GM12878 (cell line): ENCODE results near the gene CTSS. TPM values are rescaled to one million over a fixed set of nuclear protein-coding genes. Genes with fewer than 3 reads are reported as not detected.

Source experiments
- ATAC-seq: fragments of 200-7000 bp; cut with Tn5 transposase; 3 replicates; pipeline ENCODE4 v1.9.1; 2020; ENCODE audit warnings: mild to moderate bottlenecking, moderate library complexity
- BruUV-seq: library from RNA; stranded (reverse); fragments of 400-500 nt; replicated peaks from 2 replicates; lab custom pipeline; 2021; lab: Mats Ljungman, UMichigan
- CTCF ChIA-PET: fragments of 300-600 bp; sonication (Branson Sonifier 250); formaldehyde crosslinking; extraction: SDS; loops from one replicate; lab custom pipeline; 2021; ENCODE audit warnings: inconsistent platforms; lab: Yijun Ruan, JAX
- POLR2A ChIA-PET: fragments of 350-600 bp; formaldehyde crosslinking; extraction: SDS; loops from one replicate; lab custom pipeline; 2021; ENCODE audit warnings: inconsistent platforms; lab: Charles Lee
- RAD21 ChIA-PET: fragments of 300-600 bp; sonication (Branson Sonifier 250); formaldehyde crosslinking; loops from one replicate; lab custom pipeline; 2023; ENCODE audit warnings: antibody characterized with exemption; ENCODE audit not compliant: unreplicated experiment; lab: Charles Lee
- SMC1A ChIA-PET: fragments of 300-600 bp; sonication (Branson Sonifier 250); formaldehyde crosslinking; loops from one replicate; lab custom pipeline; 2023; ENCODE audit not compliant: unreplicated experiment, uncharacterized antibody; lab: Charles Lee
- DNase-seq: peaks from one replicate; pipeline ENCODE4 v3.0.0-alpha.2; 2011; ENCODE audit warnings: low read depth, low spot score
- FAIRE-seq: peaks from 3 replicates; lab custom pipeline; 2011; peaks lifted over from hg19 to GRCh38; lab: Jason Lieb, UNC
- H2AFZ ChIP-seq: 2 replicates; pipeline ENCODE4 v1.6.0; 2011; ENCODE audit warnings: low read depth, low read length, control low read depth; ENCODE audit not compliant: control insufficient read depth
- H3K27ac ChIP-seq: 2 replicates; pipeline ENCODE4 v1.5.1; 2011; ENCODE audit warnings: control low read depth; ENCODE audit not compliant: control insufficient read depth, insufficient read depth
- H3K27me3 ChIP-seq, 2 experiments: replicated peaks in 1 of 2; 2 replicates each; pipeline versions ENCODE4 v1.6.0 to v1.6.1; 2011; ENCODE audit warnings: low read length in 1 of 2; ENCODE audit not compliant: control insufficient read depth in 2 of 2, insufficient read depth in 2 of 2
- H3K36me3 ChIP-seq, 2 experiments: 2 replicates each; pipeline ENCODE4 v1.5.1; 2011; ENCODE audit warnings: low read length in 1 of 2; ENCODE audit not compliant: control insufficient read depth in 2 of 2, insufficient read depth in 2 of 2
- H3K4me1 ChIP-seq: 2 replicates; pipeline ENCODE4 v1.6.1; 2011; ENCODE audit warnings: mild to moderate bottlenecking, low read length, moderate library complexity, mixed read lengths; ENCODE audit not compliant: control insufficient read depth, insufficient read depth
- H3K4me2 ChIP-seq: 2 replicates; pipeline ENCODE4 v1.6.0; 2011; ENCODE audit warnings: control low read depth; ENCODE audit not compliant: control insufficient read depth, insufficient read depth
- H3K4me3 ChIP-seq: fragments of 200-600 bp; sonication (generic); 2 replicates; pipeline ENCODE4 v1.5.1; 2016
- H3K79me2 ChIP-seq: 2 replicates; pipeline ENCODE4 v1.6.0; 2011; ENCODE audit warnings: low read length; ENCODE audit not compliant: control insufficient read depth, insufficient read depth
- H3K9ac ChIP-seq: 2 replicates; pipeline ENCODE4 v1.8.0; 2011; ENCODE audit warnings: low read length, control low read depth, mixed read lengths; ENCODE audit not compliant: control insufficient read depth, insufficient read depth
- H3K9me3 ChIP-seq: replicated peaks from 3 replicates; pipeline ENCODE4 v1.5.1; 2011; ENCODE audit warnings: mild to moderate bottlenecking, low read length; ENCODE audit not compliant: control insufficient read depth, insufficient read depth
- H4K20me1 ChIP-seq: 2 replicates; pipeline ENCODE4 v1.6.0; 2011; ENCODE audit not compliant: control insufficient read depth, insufficient read depth
- CHD2 ChIP-seq: IDR thresholded peaks from 2 replicates; pipeline ENCODE4 v1.6.1; 2011; ENCODE audit warnings: low read depth, low read length, improper control_type of control experiment, borderline replicate concordance
- HCFC1 ChIP-seq: fragments of 150-350 bp; IDR thresholded peaks from 2 replicates; pipeline ENCODE4 v1.6.1; 2014; ENCODE audit warnings: low read length
- HDAC6 ChIP-seq: fragments of 200-600 bp; sonication (generic); IDR thresholded peaks from one replicate; pipeline ENCODE4 v1.8.0; 2017; ENCODE audit warnings: antibody characterized with exemption; ENCODE audit not compliant: unreplicated experiment
- RELB ChIP-seq: fragments of 450-650 bp; IDR thresholded peaks from 2 replicates; pipeline ENCODE4 v1.6.1; 2017; ENCODE audit warnings: low read depth, mild to moderate bottlenecking, moderate library complexity
- SMAD5 ChIP-seq: IDR thresholded peaks from 2 replicates; pipeline ENCODE4 v1.6.1; 2016; ENCODE audit warnings: antibody characterized with exemption, low read depth
- SRF ChIP-seq, 2 experiments: IDR thresholded peaks; 2 replicates each; pipeline ENCODE4 v1.6.1; 2011; ENCODE audit warnings: low read depth in 2 of 2, low read length in 2 of 2, mild to moderate bottlenecking in 1 of 2, moderate library complexity in 1 of 2
- TCF12 ChIP-seq: IDR thresholded peaks from 2 replicates; pipeline ENCODE4 v1.6.1; 2011; ENCODE audit warnings: low read depth, mild to moderate bottlenecking, low read length
- WRNIP1 ChIP-seq: IDR thresholded peaks from 2 replicates; pipeline ENCODE4 v1.6.1; 2011; ENCODE audit warnings: low read depth, low read length, improper control_type of control experiment, borderline replicate concordance
- WGBS: methylation state at CpG from one replicate; pipeline ENCODE4 v1.1.6; 2016; ENCODE audit warnings: low lambda C conversion rate; ENCODE audit not compliant: insufficient replicate concordance, insufficient coverage; ENCODE audit errors: missing lambda C conversion rate; 5-methylcytosine and 5-hydroxymethylcytosine counted together
- in situ Hi-C: fragments of 300-500 bp; cut with MboI; formaldehyde crosslinking; loops from 9 replicates; pipeline ENCODE4 v1.14.3; 2018; ENCODE audit warnings: mixed read lengths
- intact Hi-C: fragments of 100-400 bp; cut with micrococcal nuclease; formaldehyde crosslinking; loops from one replicate; pipeline ENCODE4 v1.14.2; 2022; ENCODE audit not compliant: unreplicated experiment
- polyA plus RNA-seq, 11 experiments: library from polyadenylated mRNA; depleted of rRNA in 4 of 11; unstranded in 6 of 11; stranded (reverse) in 5 of 11; fragments of >200 nt; fragmentation: Nextera tagmentation in 4 of 11; fragmentation: Illumina TruSeq in 1 of 11; extraction: Ambion mirVana in 4 of 11; extraction: Trizol in 1 of 11; gene quantifications; 1 replicate in 1 of 11; 2 replicates in 10 of 11; pipeline versions ENCODE4 v1.2.1 to v1.2.3, GENCODE V29; 2011 to 2016; ENCODE audit warnings: inconsistent platforms in 2 of 11, missing spikeins in 2 of 11, low read depth in 1 of 11
- total RNA-seq, 4 experiments: library from RNA; depleted of rRNA in 3 of 4; stranded (reverse); fragments of >200 nt in 3 of 4; fragmentation: Illumina TruSeq in 1 of 4; extraction: Trizol in 1 of 4; gene quantifications; 2 replicates each; pipeline versions ENCODE4 v1.2.1 to v1.2.3, GENCODE V29; 2013 to 2021

The CTSS gene
- total and polyA plus RNA-seq, 10 of the 15 experiments (the other 5 are each of a cell fraction or from before 2014, with no cell fraction given): 32.8 to 174 (median 60.9) TPM

- TF ChIP-seq SMAD5: no peak
Measured at GRCh38 chr1:150799089-150799488, 33.5 kb upstream of the CTSS start (continued).

- Histone ChIP-seq H3K27ac (no peak overlapping the region), H3K9ac (no peak overlapping the region), H3K79me2 (no peaks in the 10 kb centered on the region), H3K4me1 (no peaks in the 10 kb centered on the region), H3K27me3 (no peaks in the 10 kb centered on the region), H4K20me1 (no peaks in the 10 kb centered on the region), H3K9me3 (no peaks in the 10 kb centered on the region), H3K36me3 (0 out of 4 replicates have a peak, but pooled peaks cover 0 to 2% of the 10 kb centered on the region in 2 experiments), H3K4me3 (no peak overlapping the region), H2AFZ (no peak overlapping the region), H3K4me2 (no peak overlapping the region)
- BruUV-seq: no TSS peak
- ChIA-PET RAD21 (no interaction called here), SMC1A (interaction anchor here (1.0 kb wide), 1 partner anchor 10 kb away, joined by 4 read pairs; no protein-coding TSS in a partner anchor), CTCF (interaction anchor here (1.6 kb wide), 1 partner anchor 9 kb away, joined by 5 read pairs; the partner anchor contains the start of gene CTSK), POLR2A (no interaction called here)
- ATAC-seq (no peak), DNase-seq (no peak), FAIRE-seq (no peak)
- intact Hi-C loops: no loop called here
- 99% methylated on average over 4 of the region's 4 CpGs for WGBS
- in situ Hi-C loops: no loop called here
- no peak for TF ChIP-seq TCF12
- no peak for TF ChIP-seq CHD2
- no peak for TF ChIP-seq HCFC1
- TF ChIP-seq HDAC6: no peak
- TF ChIP-seq WRNIP1: no peak
- no peak for TF ChIP-seq RELB
- no peak for TF ChIP-seq SRF (IDR thresholded peaks at IDR 0.05; ENCODE audit: low read depth in 2 of 2, low read length in 2 of 2)
Measured at GRCh38 chr1:150798525-150798924, 32.9 kb upstream of the CTSS start.
